OCI-LY3 (cell line): ENCODE measurements around the gene MAPK8.

Experiments used
- H2AFZ ChIP-seq: fragments of 200-600, 300-600 bp; shearing (Covaris generic); 2 replicates; pipeline ENCODE4 v1.6.0; 2014; ENCODE audit warnings: antibody characterized with exemption, low read depth, low read length
- H3K27ac ChIP-seq: fragments of 200-600, 300-600 bp; sonication (generic); 2 replicates; pipeline ENCODE4 v1.5.1; 2014; ENCODE audit warnings: mild to moderate bottlenecking, low read length, moderate library complexity, mixed read lengths
- H3K27me3 ChIP-seq: fragments of 200-600, 300-600 bp; sonication (generic); 2 replicates; pipeline ENCODE4 v1.6.1; 2014; ENCODE audit warnings: low read depth, low read length, mixed read lengths
- H3K36me3 ChIP-seq: fragments of 200-600, 300-600 bp; sonication (generic); replicated peaks from 2 replicates; pipeline ENCODE3; 2014; ENCODE audit warnings: low read depth, low read length, mixed read lengths
- H3K4me1 ChIP-seq: fragments of 300-600, 200-600 bp; sonication (generic); 2 replicates; pipeline ENCODE4 v1.6.1; 2014; ENCODE audit warnings: low read length, mixed read lengths
- H3K4me2 ChIP-seq: fragments of 200-600, 300-600 bp; sonication (generic); 2 replicates; pipeline ENCODE4 v1.6.1; 2014; ENCODE audit warnings: low read length, mixed read lengths
- H3K4me3 ChIP-seq: fragments of 300-600, 200-600 bp; sonication (generic); 2 replicates; pipeline ENCODE4 v1.5.1; 2014; ENCODE audit warnings: antibody characterized with exemption, mild to moderate bottlenecking, low read length, moderate library complexity
- H3K79me2 ChIP-seq: fragments of 300-600, 200-600 bp; shearing (Covaris generic); 2 replicates; pipeline ENCODE4 v1.6.1; 2014; ENCODE audit warnings: mild to moderate bottlenecking, low read length, mixed read lengths
- H3K9ac ChIP-seq: fragments of 300-600, 200-600 bp; shearing (Covaris generic); 2 replicates; pipeline ENCODE4 v1.6.0; 2014; ENCODE audit warnings: mild to moderate bottlenecking, low read length, moderate library complexity
- H3K9me3 ChIP-seq: fragments of 200-600, 300-600 bp; shearing (Covaris generic); 2 replicates; pipeline ENCODE4 v1.6.1; 2014; ENCODE audit warnings: low read length, mixed read lengths; ENCODE audit not compliant: insufficient read depth
- H4K20me1 ChIP-seq: fragments of 200-600, 300-600 bp; sonication (generic); 2 replicates; pipeline ENCODE4 v1.6.1; 2016; ENCODE audit warnings: low read length, mixed read lengths; ENCODE audit not compliant: insufficient read depth
- CTCF ChIP-seq: fragments of 200-600, 300-600 bp; sonication (generic); IDR thresholded peaks from 2 replicates; pipeline ENCODE4 v1.5.1; 2014; ENCODE audit warnings: antibody characterized with exemption, low read length, low read depth
- EZH2phosphoT487 ChIP-seq: fragments of 200-600 bp; shearing (Covaris generic); IDR thresholded peaks from 2 replicates; pipeline ENCODE4 v1.6.1; 2018; ENCODE audit warnings: antibody characterized with exemption, mixed run types, low read depth

Gene MAPK8

DNA sequence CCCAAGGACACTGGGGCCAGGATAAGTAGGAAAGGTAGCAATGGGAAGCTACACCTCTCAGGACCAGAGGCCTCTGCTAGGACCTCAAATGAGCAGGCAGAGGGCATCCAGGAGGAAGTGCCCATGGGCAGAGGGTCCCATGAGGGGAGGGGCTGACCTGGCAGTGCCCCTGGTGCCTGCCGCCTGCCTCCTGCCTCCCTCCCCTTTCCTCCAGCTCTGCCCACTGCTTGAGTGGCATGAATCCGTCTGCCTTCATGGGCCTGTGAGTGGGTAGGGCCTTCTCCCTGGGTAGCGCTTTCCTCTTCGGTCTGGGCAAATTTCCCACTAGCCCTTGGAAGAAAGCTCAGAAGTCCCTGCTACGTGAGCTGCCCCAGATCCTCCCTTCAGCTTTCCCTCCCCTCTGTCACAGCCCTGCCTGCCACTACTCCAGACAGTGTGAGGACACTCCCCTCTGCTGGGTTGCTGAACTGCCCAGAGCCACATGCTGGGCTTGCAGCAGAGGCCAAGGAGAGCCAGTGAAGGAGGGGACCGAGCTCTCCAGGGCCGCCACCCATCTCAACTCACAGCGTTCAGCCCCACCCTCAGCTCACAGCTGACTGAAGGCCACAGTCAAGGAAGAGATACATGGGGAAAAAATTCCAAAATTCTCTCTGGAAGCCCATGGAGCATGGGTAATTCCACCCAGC is 157.0 kb downstream of the MAPK8 start:
- Histone ChIP-seq H3K79me2 (no peaks in the 10 kb centered on the region), H3K4me2 (no peak overlapping the region), H3K9ac (no peak overlapping the region), H3K9me3 (no peaks in the 10 kb centered on the region), H3K27me3 (no peaks in the 10 kb centered on the region), H3K27ac (no peak overlapping the region), H4K20me1 (no peaks in the 10 kb centered on the region), H2AFZ (no peak overlapping the region), H3K36me3 (no peaks in the 10 kb centered on the region), H3K4me1 (peaks cover 9% of the 10 kb centered on the region; the same call in 1 of the 2 replicates), H3K4me3 (no peak overlapping the region)
- TF ChIP-seq CTCF (no peak), EZH2phosphoT487 (no peak)

DNA sequence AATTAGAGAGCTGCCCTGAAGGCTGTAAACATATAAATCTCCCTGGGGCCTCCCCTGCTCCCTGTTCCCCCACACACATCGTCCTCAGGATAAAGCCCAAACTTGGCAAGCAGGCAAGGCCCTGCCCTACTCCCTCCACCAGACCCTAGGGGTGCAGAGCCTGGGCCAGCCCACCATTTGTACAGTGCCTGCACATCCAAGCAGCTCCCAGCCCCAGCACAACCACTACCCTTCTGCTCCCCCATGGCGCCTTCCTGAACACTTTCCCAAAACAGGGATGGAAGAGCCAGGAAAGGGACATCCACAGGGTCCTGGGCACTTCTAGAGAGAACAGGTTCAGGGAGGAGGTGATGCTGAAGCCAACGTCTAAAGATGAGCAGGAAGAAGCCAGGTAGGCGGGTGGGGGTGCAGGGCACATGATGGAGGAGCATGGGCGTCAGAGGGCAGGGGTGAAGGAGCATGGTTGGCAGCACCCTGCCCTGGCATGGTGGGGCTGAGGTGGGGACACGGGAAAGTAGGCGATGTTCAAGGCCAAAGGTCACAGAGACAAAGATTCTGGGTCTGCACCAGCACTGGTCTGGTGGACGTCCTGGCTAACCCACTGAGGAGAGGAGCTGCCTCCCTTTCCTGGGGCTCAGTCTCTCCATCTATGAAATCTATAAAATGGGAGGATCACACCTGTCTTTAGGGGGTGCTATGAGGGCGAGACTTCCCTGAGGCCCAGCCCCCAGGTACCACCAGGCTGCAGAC is 157.8 kb downstream of the MAPK8 start:
- Histone ChIP-seq H3K36me3 (no peaks in the 10 kb centered on the region), H3K9me3 (no peaks in the 10 kb centered on the region), H3K27me3 (no peaks in the 10 kb centered on the region), H2AFZ (no peak overlapping the region), H3K4me1 (peaks cover 9% of the 10 kb centered on the region; the same call in 1 of the 2 replicates), H3K79me2 (no peaks in the 10 kb centered on the region), H3K4me2 (no peak overlapping the region), H3K9ac (no peak overlapping the region), H3K27ac (no peak overlapping the region), H4K20me1 (no peaks in the 10 kb centered on the region), H3K4me3 (no peak overlapping the region)
- no peak for TF ChIP-seq CTCF
- no peak for TF ChIP-seq EZH2phosphoT487

DNA sequence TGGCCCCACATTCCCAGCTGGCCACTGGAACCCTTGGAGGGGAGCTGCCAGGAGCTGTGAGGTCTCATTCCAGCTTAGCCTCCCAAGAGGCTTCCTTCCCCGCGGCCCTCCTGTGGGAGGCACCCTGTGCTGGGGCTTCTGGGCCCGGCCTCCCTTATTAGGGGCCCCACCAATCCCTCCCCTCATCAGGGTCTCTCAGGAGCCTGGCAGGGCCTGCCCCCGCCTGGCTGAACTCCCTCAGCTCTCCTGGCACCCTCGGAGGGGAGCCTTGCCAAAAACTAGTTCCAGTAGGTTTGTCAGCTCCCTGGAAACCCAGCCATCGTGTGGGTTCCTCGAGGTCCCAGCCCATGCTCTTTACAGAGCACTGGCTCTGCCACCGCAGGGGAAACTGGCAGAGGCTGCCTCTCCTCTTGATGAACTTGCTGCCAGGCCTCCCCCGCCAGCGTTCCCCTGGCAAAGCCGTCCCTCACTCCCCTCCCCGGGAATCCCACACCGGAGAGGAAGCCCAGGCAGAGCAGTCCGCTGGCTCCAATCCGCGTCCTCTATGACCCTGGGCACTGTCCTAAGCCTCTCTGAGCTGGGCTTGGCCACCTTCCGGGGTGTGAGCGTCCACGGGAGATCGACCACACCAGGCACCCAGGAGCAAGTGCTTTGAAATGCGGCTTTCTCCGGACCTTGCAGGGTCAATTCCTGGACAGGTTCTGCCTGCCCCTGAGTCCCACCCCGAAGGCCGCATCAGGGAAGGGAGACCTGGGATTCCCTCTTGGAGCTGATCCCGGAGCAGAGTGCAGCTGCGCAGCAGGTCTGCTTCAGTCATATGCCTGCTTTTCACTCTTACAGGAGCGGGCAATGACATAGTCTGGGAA is 158.6 kb downstream of the MAPK8 start:
- no peaks in the 10 kb centered on the region for H3K79me2 ChIP-seq
- H3K27ac ChIP-seq: no peak overlapping the region

More for the DNA sequence above, 158.6 kb downstream of the MAPK8 start:
- Histone ChIP-seq H3K4me1 (peaks cover 8% of the 10 kb centered on the region; the same call in 1 of the 2 replicates), H3K4me2 (no peak overlapping the region), H4K20me1 (no peaks in the 10 kb centered on the region), H3K27me3 (no peaks in the 10 kb centered on the region), H3K4me3 (no peak overlapping the region), H3K9me3 (no peaks in the 10 kb centered on the region), H3K36me3 (no peaks in the 10 kb centered on the region), H2AFZ (no peak overlapping the region), H3K9ac (no peak overlapping the region)
- TF ChIP-seq CTCF (no peak), EZH2phosphoT487 (no peak)
